Breast epithelium (tissue), 4 donors: ENCODE measurements around the gene MSL2. TPM values are rescaled to one million over a fixed set of nuclear protein-coding genes. Genes with fewer than 3 reads are reported as not detected.
"Not testable (repeated sequence)": the region's sequence is repeated elsewhere in the genome, so short reads cannot be mapped to it uniquely, and the experiment has no call there.

Source experiments
- DNase-seq, 2 donors: peaks; one replicate each; pipeline ENCODE4 v3.0.0-alpha.2; 2019; ENCODE audit warnings: low spot score in 2 of 2
- H3K27ac ChIP-seq, 2 donors: fragments of 200-600 bp; sonication (generic) in 1 of 2; one replicate each; pipeline ENCODE4 v1.5.1; 2016 to 2019; ENCODE audit warnings: mild to moderate bottlenecking in 1 of 2
- H3K27me3 ChIP-seq, 2 donors: fragments of 200-600 bp; sonication (generic) in 1 of 2; one replicate each; pipeline versions ENCODE4 v1.5.1 to v1.6.0; 2017 to 2019; ENCODE audit warnings: control low read depth in 1 of 2, mild to moderate bottlenecking in 1 of 2
- H3K36me3 ChIP-seq: fragments of 200-600 bp; one replicate; pipeline ENCODE4 v1.5.1; 2019
- H3K4me1 ChIP-seq, 2 donors: fragments of 200-600 bp; sonication (generic); one replicate each; pipeline ENCODE4 v1.5.1; 2016 to 2019; ENCODE audit warnings: control low read depth in 1 of 2
- H3K4me3 ChIP-seq, 3 donors: fragments of 200-600 bp; sonication (generic); 1 replicate in 2 of 3; 2 replicates in 1 of 3; pipeline ENCODE4 v1.5.1; 2016 to 2019; ENCODE audit warnings: mild to moderate bottlenecking in 3 of 3, moderate library complexity in 2 of 3
- H3K9me3 ChIP-seq, 2 donors: fragments of 200-600 bp; sonication (generic) in 1 of 2; one replicate each; pipeline ENCODE4 v1.5.1; 2016 to 2019; ENCODE audit warnings: control low read depth in 1 of 2
- POLR2A ChIP-seq: fragments of 450-650 bp; IDR thresholded peaks from one replicate; pipeline ENCODE4 v1.6.1; 2016; ENCODE audit warnings: antibody characterized with exemption, mild to moderate bottlenecking, moderate library complexity
- POLR2AphosphoS5 ChIP-seq, 3 donors: sonication (generic); formaldehyde crosslinking; IDR thresholded peaks; one replicate each; pipeline ENCODE4 v1.6.1; 2017; ENCODE audit warnings: antibody characterized with exemption in 3 of 3
- intact Hi-C: fragments of 100-400 bp; cut with DNase I; formaldehyde crosslinking; loops from one replicate; pipeline ENCODE4 v1.15.1; 2023; ENCODE audit warnings: low total_unique reads
- total RNA-seq, 3 donors: library from RNA; depleted of rRNA; stranded (reverse); fragments of >200 nt; gene quantifications; one replicate each; pipeline ENCODE4 v1.1.0, GENCODE V29; 2016
- TF ChIP-seq, protein P1 (sequence below), 3 donors: fragments of 450-650 bp; IDR thresholded peaks; one replicate each; pipeline ENCODE4 v1.5.1; 2016 to 2017; ENCODE audit warnings: antibody characterized with exemption in 3 of 3, mild to moderate bottlenecking in 3 of 3, moderate library complexity in 3 of 3

Gene MSL2
- total RNA-seq, 3 donors from 2014 or later, result 25.8 to 46.5 (median 27.5) TPM

GRCh38 chr3:136195258-136196063, 674 bp downstream of the MSL2 start:
- no peaks in the 10 kb centered on the region for H3K27me3 ChIP-seq
- H3K36me3 ChIP-seq, result no peaks in the 10 kb centered on the region
- TF ChIP-seq POLR2AphosphoS5 (IDR thresholded peaks at IDR 0.05) (peak in 1 of 3 donors; percentile 17), POLR2A (no peak)
- TF ChIP-seq, protein P1, sequence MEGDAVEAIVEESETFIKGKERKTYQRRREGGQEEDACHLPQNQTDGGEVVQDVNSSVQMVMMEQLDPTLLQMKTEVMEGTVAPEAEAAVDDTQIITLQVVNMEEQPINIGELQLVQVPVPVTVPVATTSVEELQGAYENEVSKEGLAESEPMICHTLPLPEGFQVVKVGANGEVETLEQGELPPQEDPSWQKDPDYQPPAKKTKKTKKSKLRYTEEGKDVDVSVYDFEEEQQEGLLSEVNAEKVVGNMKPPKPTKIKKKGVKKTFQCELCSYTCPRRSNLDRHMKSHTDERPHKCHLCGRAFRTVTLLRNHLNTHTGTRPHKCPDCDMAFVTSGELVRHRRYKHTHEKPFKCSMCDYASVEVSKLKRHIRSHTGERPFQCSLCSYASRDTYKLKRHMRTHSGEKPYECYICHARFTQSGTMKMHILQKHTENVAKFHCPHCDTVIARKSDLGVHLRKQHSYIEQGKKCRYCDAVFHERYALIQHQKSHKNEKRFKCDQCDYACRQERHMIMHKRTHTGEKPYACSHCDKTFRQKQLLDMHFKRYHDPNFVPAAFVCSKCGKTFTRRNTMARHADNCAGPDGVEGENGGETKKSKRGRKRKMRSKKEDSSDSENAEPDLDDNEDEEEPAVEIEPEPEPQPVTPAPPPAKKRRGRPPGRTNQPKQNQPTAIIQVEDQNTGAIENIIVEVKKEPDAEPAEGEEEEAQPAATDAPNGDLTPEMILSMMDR (IDR thresholded peaks at IDR 0.05), result no peak
- H3K9me3 ChIP-seq, result no peaks in the 10 kb centered on the region
- H3K27ac ChIP-seq, result peak overlapping the region; percentile 100
- peaks cover 0 to 3% of the 10 kb centered on the region in 2 donors for H3K4me1 ChIP-seq
- H3K4me3 ChIP-seq, result peak overlapping the region; percentile 75 to 99 (median 88)
- intact Hi-C loops, result loop anchor here (5.0 kb wide), 1 partner anchor 98 kb away; no protein-coding TSS in a partner anchor
- DNase-seq, result peak; percentile 68

DNA sequence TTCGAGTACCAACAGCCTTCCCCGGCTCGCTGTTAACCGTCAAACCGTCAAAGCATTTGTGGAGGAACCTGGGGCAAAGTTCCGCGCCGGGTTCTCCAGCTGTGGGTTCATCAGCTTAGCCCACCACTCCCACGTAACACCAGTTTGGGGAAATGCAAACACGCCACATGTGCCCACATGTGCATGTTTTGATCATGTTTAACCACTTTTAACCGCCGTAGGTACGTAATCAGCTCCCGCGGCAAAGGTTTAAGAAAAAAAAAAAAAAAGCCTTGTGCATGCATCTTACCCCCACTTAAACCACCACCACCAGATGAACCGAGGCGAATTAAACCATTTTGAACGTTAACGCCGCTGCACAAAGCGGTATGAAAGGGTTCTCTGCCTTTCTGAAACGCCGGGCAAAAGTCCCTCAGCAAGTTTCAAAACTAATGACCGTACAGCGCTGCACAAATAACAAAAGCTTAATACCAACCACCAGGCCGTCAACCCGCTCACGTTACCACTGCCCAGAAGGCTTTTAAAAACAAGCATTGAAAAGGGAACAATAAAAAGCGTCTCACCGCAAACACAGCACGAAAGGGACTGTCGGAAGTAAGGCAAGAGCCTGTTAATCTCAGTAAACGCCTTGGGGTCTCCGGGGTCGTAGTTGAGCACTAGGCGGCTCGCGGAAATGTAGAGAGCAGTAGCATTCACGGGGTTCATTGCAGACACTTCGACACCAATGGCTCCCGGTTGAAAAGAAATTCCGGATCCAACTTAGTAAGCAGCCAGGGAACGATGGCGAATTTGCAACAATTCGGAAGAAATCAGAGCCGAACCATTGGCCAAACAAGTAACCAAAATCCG, 1.5 kb downstream of the MSL2 start:
- intact Hi-C loops, result loop anchor here (5.0 kb wide), 1 partner anchor 97 kb away; no protein-coding TSS in a partner anchor
- no peaks in the 10 kb centered on the region for H3K36me3 ChIP-seq
- H3K9me3 ChIP-seq, result no peaks in the 10 kb centered on the region
- H3K4me3 ChIP-seq, result peak overlapping the region; percentile 75 to 99 (median 88)
- no peaks in the 10 kb centered on the region for H3K27me3 ChIP-seq
- TF ChIP-seq, protein P1 (IDR thresholded peaks at IDR 0.05), result no peak
- TF ChIP-seq POLR2A (no peak), POLR2AphosphoS5 (IDR thresholded peaks at IDR 0.05) (no peak)
- H3K27ac ChIP-seq, result peak overlapping the region; percentile 100
- no peak for DNase-seq
- H3K4me1 ChIP-seq, result peaks cover 0 to 3% of the 10 kb centered on the region in 2 donors

DNA sequence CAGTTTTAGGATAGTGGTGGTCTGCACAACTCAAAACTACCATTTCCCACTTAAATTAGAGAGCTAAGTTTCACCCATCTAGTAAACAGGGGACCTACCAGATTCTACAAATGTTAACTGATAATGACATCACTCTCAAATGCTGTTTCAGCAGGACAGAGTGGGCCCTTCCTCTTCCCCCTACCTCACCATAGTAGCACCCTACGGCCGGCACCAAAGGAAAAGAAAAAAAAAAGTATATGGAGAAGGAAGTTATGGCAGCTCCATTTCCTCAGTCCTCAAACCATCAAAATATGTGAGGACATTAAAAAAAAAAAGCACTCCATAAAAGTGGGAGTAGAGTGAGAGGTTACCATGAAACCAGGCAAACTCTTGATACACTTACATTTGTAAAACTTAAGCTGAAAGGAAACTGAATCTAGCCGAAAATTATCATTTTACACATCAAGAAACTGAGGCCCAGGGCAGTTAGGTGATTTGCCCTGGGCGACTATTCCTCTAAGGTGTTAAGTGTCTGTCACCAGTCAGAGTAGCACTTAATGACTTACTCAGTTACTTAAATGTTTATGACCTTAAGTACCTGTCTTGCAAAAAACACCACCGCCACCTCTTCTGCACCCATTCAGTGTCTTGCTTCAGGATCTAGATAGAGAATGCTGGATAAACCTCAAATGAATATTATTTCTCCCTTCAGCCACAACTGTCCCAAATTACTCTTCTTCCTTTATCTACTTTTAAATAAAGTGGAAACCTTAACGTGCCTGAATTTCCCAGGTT, 2.7 kb downstream of the MSL2 start:
- H3K27ac ChIP-seq, result peak overlapping the region; percentile 70 to 100
- H3K9me3 ChIP-seq, result no peaks in the 10 kb centered on the region
- no peak for TF ChIP-seq POLR2A
- TF ChIP-seq, protein P1 (IDR thresholded peaks at IDR 0.05), result no peak
- TF ChIP-seq POLR2AphosphoS5 (IDR thresholded peaks at IDR 0.05), result no peak
- no peak for DNase-seq
- H3K27me3 ChIP-seq, result no peaks in the 10 kb centered on the region
- H3K4me1 ChIP-seq, result peaks cover 0 to 3% of the 10 kb centered on the region in 2 donors
- peak overlapping the region; percentile 75 to 99 (median 88) for H3K4me3 ChIP-seq
- H3K36me3 ChIP-seq, result no peaks in the 10 kb centered on the region
- intact Hi-C loops, result no loop called here

GRCh38 chr3:136192831-136193230, 3.3 kb downstream of the MSL2 start:
- peaks cover 3 to 4% of the 10 kb centered on the region in 2 donors for H3K4me1 ChIP-seq
- intact Hi-C loops, result no loop called here
- H3K4me3 ChIP-seq, result peak overlapping the region; percentile 75 to 99 (median 88)
- no peaks in the 10 kb centered on the region for H3K27me3 ChIP-seq
- H3K27ac ChIP-seq, result peak overlapping the region; percentile 58 to 70
- DNase-seq, result no peak
- H3K36me3 ChIP-seq, result no peaks in the 10 kb centered on the region
- H3K9me3 ChIP-seq, result no peaks in the 10 kb centered on the region
- no peak for TF ChIP-seq POLR2A
- TF ChIP-seq, protein P1 (IDR thresholded peaks at IDR 0.05), result no peak
- TF ChIP-seq POLR2AphosphoS5 (IDR thresholded peaks at IDR 0.05), result no peak

- H3K36me3 ChIP-seq, H3K9me3 ChIP-seq, intact Hi-C loops, H3K27me3 ChIP-seq, DNase-seq, H3K4me1 ChIP-seq: not testable (repeated sequence)
- H3K4me3 ChIP-seq, result peak overlapping the region; percentile 75 to 99 (median 88)
- peak overlapping the region; percentile 43 to 71 for H3K27ac ChIP-seq
Observed at GRCh38 chr3:136192195-136192594, 3.9 kb downstream of the MSL2 start.
